ENCODE results near the gene ADRM1.

GRCh38 chr20:62319346-62319909 is 16.6 kb downstream of the ADRM1 start:
- TF ChIP-seq, protein P1, sequence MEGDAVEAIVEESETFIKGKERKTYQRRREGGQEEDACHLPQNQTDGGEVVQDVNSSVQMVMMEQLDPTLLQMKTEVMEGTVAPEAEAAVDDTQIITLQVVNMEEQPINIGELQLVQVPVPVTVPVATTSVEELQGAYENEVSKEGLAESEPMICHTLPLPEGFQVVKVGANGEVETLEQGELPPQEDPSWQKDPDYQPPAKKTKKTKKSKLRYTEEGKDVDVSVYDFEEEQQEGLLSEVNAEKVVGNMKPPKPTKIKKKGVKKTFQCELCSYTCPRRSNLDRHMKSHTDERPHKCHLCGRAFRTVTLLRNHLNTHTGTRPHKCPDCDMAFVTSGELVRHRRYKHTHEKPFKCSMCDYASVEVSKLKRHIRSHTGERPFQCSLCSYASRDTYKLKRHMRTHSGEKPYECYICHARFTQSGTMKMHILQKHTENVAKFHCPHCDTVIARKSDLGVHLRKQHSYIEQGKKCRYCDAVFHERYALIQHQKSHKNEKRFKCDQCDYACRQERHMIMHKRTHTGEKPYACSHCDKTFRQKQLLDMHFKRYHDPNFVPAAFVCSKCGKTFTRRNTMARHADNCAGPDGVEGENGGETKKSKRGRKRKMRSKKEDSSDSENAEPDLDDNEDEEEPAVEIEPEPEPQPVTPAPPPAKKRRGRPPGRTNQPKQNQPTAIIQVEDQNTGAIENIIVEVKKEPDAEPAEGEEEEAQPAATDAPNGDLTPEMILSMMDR (conservative IDR thresholded peaks at IDR 0.05; ENCODE audit: low read length): no peak
- TF ChIP-seq EZH2phosphoT487 (IDR thresholded peaks at IDR 0.05; ENCODE audit: borderline replicate concordance, low read depth, low read length): no peak

Data from OCI-LY7 (cell line).